Caco-2 (cell line): ENCODE measurements around the gene STT3B. TPM values are rescaled to one million over a fixed set of nuclear protein-coding genes. Genes with fewer than 3 reads are reported as not detected.

Source experiments
- BruUV-seq: library from RNA; stranded (reverse); fragments of 400-500 nt; replicated peaks from 2 replicates; lab custom pipeline; 2021; lab: Mats Ljungman, UMichigan
- CTCF ChIA-PET: fragments of 300-600 bp; sonication (Branson Sonifier 250); formaldehyde crosslinking; loops from one replicate; lab custom pipeline; 2022; ENCODE audit warnings: antibody characterized with exemption; lab: Charles Lee
- POLR2A ChIA-PET: fragments of 300-600 bp; sonication (Branson Sonifier 250); formaldehyde crosslinking; loops from one replicate; lab custom pipeline; 2022; ENCODE audit warnings: antibody characterized with exemption; lab: Charles Lee
- DNase-seq, 2 experiments: peaks; one replicate each; pipeline versions ENCODE4 v3.0.0 to v3.0.0-alpha.2; 2020 to 2022
- H3K27me3 ChIP-seq: replicated peaks from 2 replicates; pipeline ENCODE4 v1.6.0; 2011; ENCODE audit warnings: low read length; ENCODE audit not compliant: control insufficient read depth, insufficient read depth
- H3K36me3 ChIP-seq: 2 replicates; pipeline ENCODE4 v1.5.1; 2011; ENCODE audit warnings: low read length; ENCODE audit not compliant: control insufficient read depth, insufficient read depth
- H3K4me1 ChIP-seq: fragments of 250-450 bp; sonication (Bioruptor Pico); 2 replicates; pipeline ENCODE4 v1.5.1; 2020; ENCODE audit warnings: mild to moderate bottlenecking
- H3K4me3 ChIP-seq: 2 replicates; pipeline ENCODE4 v1.5.1; 2011; ENCODE audit warnings: low read depth, mild to moderate bottlenecking, control low read depth, low read length
- H3K9me3 ChIP-seq: fragments of 250-450 bp; sonication (Bioruptor Pico); 2 replicates; pipeline ENCODE4 v1.5.1; 2020; ENCODE audit warnings: mild to moderate bottlenecking, moderate library complexity
- H3K27ac Mint-ChIP-seq: one replicate; pipeline ENCODE4 v1.8.0; 2022; ENCODE audit warnings: mixed read lengths; ENCODE audit not compliant: unreplicated experiment
- H3K27me3 Mint-ChIP-seq: one replicate; pipeline ENCODE4 v1.8.0; 2022; ENCODE audit warnings: mixed read lengths; ENCODE audit not compliant: insufficient read depth, unreplicated experiment
- H3K36me3 Mint-ChIP-seq: one replicate; pipeline ENCODE4 v1.8.0; 2022; ENCODE audit warnings: mild to moderate bottlenecking, mixed read lengths; ENCODE audit not compliant: insufficient read depth, unreplicated experiment
- H3K4me1 Mint-ChIP-seq: one replicate; pipeline ENCODE4 v1.8.0; 2022; ENCODE audit warnings: low read depth, mixed read lengths; ENCODE audit not compliant: unreplicated experiment
- H3K4me3 Mint-ChIP-seq: one replicate; pipeline ENCODE4 v1.8.0; 2022; ENCODE audit warnings: mild to moderate bottlenecking, moderate library complexity, mixed read lengths; ENCODE audit not compliant: unreplicated experiment
- H3K9me3 Mint-ChIP-seq: one replicate; pipeline ENCODE4 v1.8.0; 2022; ENCODE audit warnings: mixed read lengths; ENCODE audit not compliant: unreplicated experiment
- intact Hi-C: fragments of 100-400 bp; cut with micrococcal nuclease; formaldehyde crosslinking; loops from one replicate; pipeline ENCODE4 v1.10.0; 2022; ENCODE audit not compliant: unreplicated experiment
- total RNA-seq: library from RNA; stranded (reverse); gene quantifications from 2 replicates; pipeline ENCODE4 v1.2.3, GENCODE V29; 2022
- TF ChIP-seq, protein P1 (sequence below), 2 experiments: fragments of 200-600 bp in 1 of 2; IDR thresholded peaks; 1 replicate in 1 of 2; 2 replicates in 1 of 2; pipeline versions ENCODE4 v1.5.1 to v1.8.0; 2011 to 2022; ENCODE audit warnings: antibody characterized with exemption in 1 of 2, control low read depth in 1 of 2, inconsistent platforms in 1 of 2, low read depth in 1 of 2, low read length in 1 of 2, mild to moderate bottlenecking in 1 of 2, moderate library complexity in 1 of 2; ENCODE audit not compliant: insufficient read depth in 1 of 2, severe bottlenecking in 1 of 2, unreplicated experiment in 1 of 2

STT3B gene
- total RNA-seq, 1 experiment from 2014 or later: 162 TPM

DNA sequence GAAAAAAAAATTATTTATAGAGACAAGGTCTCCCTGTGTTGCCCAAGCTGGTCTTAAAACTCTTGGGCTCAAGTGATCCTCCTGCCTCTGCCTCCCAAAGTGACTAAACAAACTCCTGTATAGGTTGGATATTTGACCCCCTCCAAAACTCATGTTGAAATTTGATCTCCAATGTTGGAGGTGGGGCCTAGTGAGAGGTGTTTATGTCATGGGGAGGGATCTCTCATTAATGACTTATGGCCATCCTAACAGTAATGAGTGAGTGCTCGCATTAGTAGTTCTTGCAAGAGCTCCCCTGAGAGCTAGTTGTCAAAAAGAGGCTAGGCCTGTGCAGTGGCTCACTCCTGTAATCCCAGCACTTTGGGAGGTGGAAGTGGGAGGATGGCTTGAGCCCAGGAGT lies 141.2 kb downstream of the STT3B start:
- CTCF ChIA-PET: no interaction called here
- H3K36me3 ChIP-seq: no peaks in the 10 kb centered on the region
- intact Hi-C loops: no loop called here

DNA sequence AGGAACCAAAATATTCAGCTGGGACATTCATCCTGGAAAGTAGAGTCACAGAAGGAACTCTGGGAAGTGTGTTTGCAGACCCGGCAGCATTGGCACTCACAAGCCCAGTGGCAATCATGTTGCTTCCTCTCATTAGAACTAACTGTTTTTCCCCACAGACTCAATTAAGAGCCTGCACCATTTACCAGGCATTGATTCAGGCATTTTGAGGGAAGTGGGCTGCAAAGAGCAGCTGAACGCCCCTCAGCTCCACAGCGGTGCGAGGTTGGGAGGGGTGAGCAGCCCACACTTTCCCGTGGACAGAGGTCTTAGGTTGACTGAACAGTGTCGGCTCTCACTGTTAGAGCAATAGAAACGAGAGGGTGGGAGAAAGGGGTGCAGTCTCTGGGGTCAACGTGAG lies 143.8 kb downstream of the STT3B start:
- Mint-ChIP-seq H3K4me1 (peaks cover 11% of the 10 kb centered on the region), H3K27ac (no peak overlapping the region), H3K9me3 (no peaks in the 10 kb centered on the region), H3K27me3 (no peaks in the 10 kb centered on the region), H3K36me3 (peaks cover 24% of the 10 kb centered on the region), H3K4me3 (no peak overlapping the region)
- TF ChIP-seq, protein P1, sequence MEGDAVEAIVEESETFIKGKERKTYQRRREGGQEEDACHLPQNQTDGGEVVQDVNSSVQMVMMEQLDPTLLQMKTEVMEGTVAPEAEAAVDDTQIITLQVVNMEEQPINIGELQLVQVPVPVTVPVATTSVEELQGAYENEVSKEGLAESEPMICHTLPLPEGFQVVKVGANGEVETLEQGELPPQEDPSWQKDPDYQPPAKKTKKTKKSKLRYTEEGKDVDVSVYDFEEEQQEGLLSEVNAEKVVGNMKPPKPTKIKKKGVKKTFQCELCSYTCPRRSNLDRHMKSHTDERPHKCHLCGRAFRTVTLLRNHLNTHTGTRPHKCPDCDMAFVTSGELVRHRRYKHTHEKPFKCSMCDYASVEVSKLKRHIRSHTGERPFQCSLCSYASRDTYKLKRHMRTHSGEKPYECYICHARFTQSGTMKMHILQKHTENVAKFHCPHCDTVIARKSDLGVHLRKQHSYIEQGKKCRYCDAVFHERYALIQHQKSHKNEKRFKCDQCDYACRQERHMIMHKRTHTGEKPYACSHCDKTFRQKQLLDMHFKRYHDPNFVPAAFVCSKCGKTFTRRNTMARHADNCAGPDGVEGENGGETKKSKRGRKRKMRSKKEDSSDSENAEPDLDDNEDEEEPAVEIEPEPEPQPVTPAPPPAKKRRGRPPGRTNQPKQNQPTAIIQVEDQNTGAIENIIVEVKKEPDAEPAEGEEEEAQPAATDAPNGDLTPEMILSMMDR (IDR thresholded peaks at IDR 0.05; ENCODE audit: insufficient read depth in 1 of 2, low read depth in 1 of 2, low read length in 1 of 2, severe bottlenecking in 1 of 2, unreplicated experiment in 1 of 2): no peak
- no peak for DNase-seq
- no peak overlapping the region for H3K4me3 ChIP-seq
- POLR2A ChIA-PET: no interaction called here
- no peaks in the 10 kb centered on the region for H3K9me3 ChIP-seq
- no peaks in the 10 kb centered on the region for H3K4me1 ChIP-seq
- CTCF ChIA-PET: no interaction called here
- no TSS peak for BruUV-seq
- no peaks in the 10 kb centered on the region for H3K36me3 ChIP-seq
- intact Hi-C loops: no loop called here
- no peaks in the 10 kb centered on the region for H3K27me3 ChIP-seq

More for the DNA sequence above, 141.2 kb downstream of the STT3B start:
- DNase-seq: no peak
- peaks cover 33% of the 10 kb centered on the region for H3K36me3 Mint-ChIP-seq
- no peaks in the 10 kb centered on the region for H3K4me1 ChIP-seq
- no peaks in the 10 kb centered on the region for H3K9me3 Mint-ChIP-seq
- POLR2A ChIA-PET: no interaction called here
- H3K4me1 Mint-ChIP-seq: peaks cover 6% of the 10 kb centered on the region
- no peaks in the 10 kb centered on the region for H3K27me3 ChIP-seq
- no peaks in the 10 kb centered on the region for H3K9me3 ChIP-seq
- TF ChIP-seq, protein P1 (IDR thresholded peaks at IDR 0.05; ENCODE audit: insufficient read depth in 1 of 2, low read depth in 1 of 2, low read length in 1 of 2, severe bottlenecking in 1 of 2, unreplicated experiment in 1 of 2): no peak
- H3K27me3 Mint-ChIP-seq: no peaks in the 10 kb centered on the region
- H3K4me3 ChIP-seq: no peak overlapping the region
- H3K4me3 Mint-ChIP-seq: no peak overlapping the region
- BruUV-seq: no TSS peak
- no peak overlapping the region for H3K27ac Mint-ChIP-seq

DNA sequence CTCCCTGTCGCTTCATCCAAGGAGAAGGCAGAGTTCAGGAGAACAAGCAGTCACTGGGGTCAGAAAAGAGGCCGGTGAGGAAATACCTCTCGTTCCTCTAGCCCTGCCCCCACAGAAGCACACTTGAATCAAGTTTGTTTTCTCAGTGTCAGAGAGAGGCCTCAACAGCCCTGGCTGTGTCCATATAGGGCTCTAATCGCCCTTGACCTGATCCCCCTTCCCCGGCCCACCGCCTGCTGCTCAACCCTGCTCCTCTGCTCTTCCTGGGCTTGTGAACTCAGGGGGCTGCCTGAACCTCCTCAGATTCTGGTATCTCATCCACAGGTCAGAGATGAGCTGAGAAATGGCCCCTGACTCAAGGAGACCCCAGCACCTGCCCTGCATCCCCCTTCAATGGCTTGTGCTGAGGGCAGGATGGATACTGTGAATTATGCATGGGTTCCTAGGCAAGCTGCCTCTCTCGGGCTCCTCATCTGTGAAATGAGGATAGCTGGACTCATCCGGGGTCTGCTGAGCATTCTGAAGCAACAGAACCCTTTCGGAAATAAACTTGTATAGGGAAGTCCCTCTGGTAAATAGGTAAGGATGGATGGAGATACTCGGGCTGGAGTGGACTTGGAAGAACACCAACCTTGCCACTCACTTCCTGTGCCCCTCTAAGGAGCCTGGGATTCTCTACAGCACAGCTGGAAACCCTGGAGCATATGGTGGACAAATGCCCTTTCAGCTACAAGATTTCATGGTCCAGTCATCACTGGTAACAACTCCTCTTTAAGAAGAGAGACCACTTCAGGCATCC lies 147.5 kb downstream of the STT3B start:
- ChIA-PET POLR2A (no interaction called here), CTCF (no interaction called here)
- DNase-seq: no peak

More for the DNA sequence above, 147.5 kb downstream of the STT3B start:
- intact Hi-C loops: no loop called here
- Mint-ChIP-seq H3K27ac (no peak overlapping the region), H3K4me3 (no peak overlapping the region), H3K27me3 (no peaks in the 10 kb centered on the region), H3K9me3 (no peaks in the 10 kb centered on the region), H3K4me1 (peaks cover 11% of the 10 kb centered on the region), H3K36me3 (peaks cover 47% of the 10 kb centered on the region)
- no peaks in the 10 kb centered on the region for H3K4me1 ChIP-seq
- BruUV-seq: no TSS peak
- TF ChIP-seq, protein P1 (IDR thresholded peaks at IDR 0.05; ENCODE audit: insufficient read depth in 1 of 2, low read depth in 1 of 2, low read length in 1 of 2, severe bottlenecking in 1 of 2, unreplicated experiment in 1 of 2): no peak
- no peaks in the 10 kb centered on the region for H3K9me3 ChIP-seq
- no peak overlapping the region for H3K4me3 ChIP-seq
- H3K36me3 ChIP-seq: peaks cover 3% of the 10 kb centered on the region; the same call in 1 of the 2 replicates
- H3K27me3 ChIP-seq: no peaks in the 10 kb centered on the region
